ENCODE data around the gene NCKAP5L. TPM values are rescaled to one million over a fixed set of nuclear protein-coding genes. Genes with fewer than 3 reads are reported as not detected.
A peak's percentile ranks its signal among the peaks of the same experiment; 100 is the strongest.

NCKAP5L gene
- total and polyA plus RNA-seq, 4 donors, result 13.4 to 35.5 (median 24.8) TPM

DNA sequence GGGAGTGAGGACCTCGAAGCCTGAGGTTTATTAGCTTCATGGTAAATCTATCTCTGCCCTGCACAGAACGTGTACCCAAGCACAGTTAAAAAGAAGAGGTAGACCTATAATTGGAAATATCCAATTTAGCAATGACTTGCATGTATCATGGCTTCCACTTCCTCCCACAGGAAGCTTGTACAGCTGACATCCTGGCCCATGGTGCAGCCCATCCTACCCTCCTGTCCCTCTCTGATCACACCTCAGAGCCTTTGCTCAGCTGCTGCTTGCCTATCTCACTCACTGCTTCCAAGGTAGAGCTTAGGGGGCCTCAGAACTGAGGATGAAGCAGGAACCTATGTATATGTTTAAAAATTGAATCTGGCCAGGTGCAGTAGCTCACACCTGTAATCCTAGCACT, 18.9 kb upstream of the NCKAP5L start:
- Histone ChIP-seq H3K27ac (ENCODE audit: low read depth, low read length) (no peak overlapping the region), H3K27me3 (ENCODE audit: control insufficient read depth, insufficient read depth, low read length) (peaks cover 10% of the 10 kb centered on the region), H3K36me3 (ENCODE audit: control insufficient read depth, insufficient read depth, low read length) (no peaks in the 10 kb centered on the region), H3K9me3 (ENCODE audit: control insufficient read depth, insufficient read depth, low read length) (no peaks in the 10 kb centered on the region), H3K4me1 (ENCODE audit: control insufficient read depth, insufficient read depth, low read length) (peaks cover 14% of the 10 kb centered on the region), H3K4me3 (ENCODE audit: low read depth, low read length) (no peak overlapping the region)
- no peak for DNase-seq (ENCODE audit: low read depth in 4 of 6, low spot score in 6 of 6)
- no CpG with 5 or more reads among the region's 2 CpGs for WGBS (ENCODE audit: insufficient coverage)

DNA sequence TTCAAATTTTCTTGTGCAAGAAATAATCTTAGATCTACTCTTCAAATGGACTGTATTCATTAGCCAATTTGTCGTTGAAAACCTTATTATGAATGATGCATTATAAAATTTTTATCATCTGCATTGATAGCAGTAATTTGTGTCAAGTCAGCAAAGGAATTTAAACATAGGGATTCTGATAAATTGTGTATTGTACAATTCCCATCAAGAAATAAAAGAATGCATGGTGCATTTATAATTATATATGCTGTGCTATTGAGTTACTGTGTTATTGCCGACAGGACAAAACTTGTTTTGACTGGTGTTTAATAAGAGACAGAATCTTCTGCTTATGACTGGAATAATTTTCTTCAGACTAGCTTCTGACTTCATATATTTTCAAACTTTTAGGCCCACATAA, 17.8 kb upstream of the NCKAP5L start:
- Histone ChIP-seq H3K27ac (ENCODE audit: low read depth, low read length) (no peak overlapping the region), H3K9me3 (ENCODE audit: control insufficient read depth, insufficient read depth, low read length) (no peaks in the 10 kb centered on the region), H3K4me3 (ENCODE audit: low read depth, low read length) (no peak overlapping the region), H3K27me3 (ENCODE audit: control insufficient read depth, insufficient read depth, low read length) (peaks cover 10% of the 10 kb centered on the region), H3K4me1 (ENCODE audit: control insufficient read depth, insufficient read depth, low read length) (peaks cover 21% of the 10 kb centered on the region), H3K36me3 (ENCODE audit: control insufficient read depth, insufficient read depth, low read length) (no peaks in the 10 kb centered on the region)
- no peak for DNase-seq (ENCODE audit: low read depth in 4 of 6, low spot score in 6 of 6)
- WGBS (ENCODE audit: insufficient coverage), result no CpG with 5 or more reads among the region's 2 CpGs

DNA sequence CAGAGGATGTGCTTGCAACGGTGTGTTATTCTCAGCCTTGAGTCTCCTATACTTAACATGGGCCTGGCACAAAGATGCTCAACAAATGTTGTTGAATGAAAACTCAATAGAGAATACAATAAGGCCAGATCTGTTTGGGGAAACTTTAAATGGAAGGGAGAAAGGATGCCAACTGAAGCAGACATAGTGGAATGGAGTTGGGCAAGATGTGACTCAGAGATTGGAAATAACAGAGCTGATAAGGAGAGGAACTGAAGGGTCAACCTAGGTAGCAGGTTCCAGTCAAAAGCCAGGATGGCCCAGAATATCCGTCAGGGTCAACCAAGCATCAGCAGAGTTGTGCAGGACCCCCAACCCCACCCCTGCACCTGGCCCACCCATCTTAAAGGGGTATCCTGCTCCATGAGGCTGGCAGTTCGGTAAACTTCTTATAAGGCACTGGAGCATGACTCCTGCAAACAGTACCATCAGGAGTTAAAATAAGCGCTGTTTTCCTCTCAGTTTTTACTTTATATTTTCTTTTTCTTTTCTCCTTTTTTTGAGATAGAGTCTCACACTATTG, 15.7 kb upstream of the NCKAP5L start:
- Histone ChIP-seq H3K4me1 (ENCODE audit: control insufficient read depth, insufficient read depth, low read length) (peaks cover 21% of the 10 kb centered on the region), H3K4me3 (ENCODE audit: low read depth, low read length) (no peak overlapping the region), H3K9me3 (ENCODE audit: control insufficient read depth, insufficient read depth, low read length) (no peaks in the 10 kb centered on the region), H3K27ac (ENCODE audit: low read depth, low read length) (no peak overlapping the region), H3K36me3 (ENCODE audit: control insufficient read depth, insufficient read depth, low read length) (no peaks in the 10 kb centered on the region), H3K27me3 (ENCODE audit: control insufficient read depth, insufficient read depth, low read length) (peaks cover 6% of the 10 kb centered on the region)
- 100% methylated on average over 3 of the region's 4 CpGs for WGBS (ENCODE audit: insufficient coverage)
- DNase-seq (ENCODE audit: low read depth in 4 of 6, low spot score in 6 of 6), result no peak

DNA sequence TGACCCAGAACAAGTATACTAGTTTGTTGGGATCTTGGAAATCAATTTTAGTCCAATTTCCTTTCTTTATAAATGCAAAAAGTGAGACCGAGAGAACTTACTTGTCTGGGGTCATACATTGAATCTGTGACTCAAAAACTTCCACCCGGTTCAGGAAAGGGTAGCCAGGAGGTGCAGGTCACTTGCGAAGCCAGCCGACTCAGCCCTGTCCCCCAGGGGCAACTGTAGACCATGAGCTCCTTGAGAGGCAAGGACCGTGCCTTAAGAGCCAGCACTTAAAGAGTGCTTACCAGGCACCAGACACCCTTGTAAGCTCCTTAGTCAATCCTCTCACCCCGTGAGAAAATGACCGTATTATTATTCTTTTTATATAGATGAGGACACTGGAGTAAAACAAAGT, 15.2 kb upstream of the NCKAP5L start:
- Histone ChIP-seq H3K36me3 (ENCODE audit: control insufficient read depth, insufficient read depth, low read length) (no peaks in the 10 kb centered on the region), H3K9me3 (ENCODE audit: control insufficient read depth, insufficient read depth, low read length) (no peaks in the 10 kb centered on the region), H3K27me3 (ENCODE audit: control insufficient read depth, insufficient read depth, low read length) (peaks cover 3% of the 10 kb centered on the region), H3K4me3 (ENCODE audit: low read depth, low read length) (peak overlapping the region; percentile 80), H3K4me1 (ENCODE audit: control insufficient read depth, insufficient read depth, low read length) (peaks cover 21% of the 10 kb centered on the region), H3K27ac (ENCODE audit: low read depth, low read length) (peak overlapping the region; percentile 92)
- 97% methylated on average over 4 of the region's 7 CpGs for WGBS (ENCODE audit: insufficient coverage)
- DNase-seq (ENCODE audit: low read depth in 4 of 6, low spot score in 6 of 6), result no peak

DNA sequence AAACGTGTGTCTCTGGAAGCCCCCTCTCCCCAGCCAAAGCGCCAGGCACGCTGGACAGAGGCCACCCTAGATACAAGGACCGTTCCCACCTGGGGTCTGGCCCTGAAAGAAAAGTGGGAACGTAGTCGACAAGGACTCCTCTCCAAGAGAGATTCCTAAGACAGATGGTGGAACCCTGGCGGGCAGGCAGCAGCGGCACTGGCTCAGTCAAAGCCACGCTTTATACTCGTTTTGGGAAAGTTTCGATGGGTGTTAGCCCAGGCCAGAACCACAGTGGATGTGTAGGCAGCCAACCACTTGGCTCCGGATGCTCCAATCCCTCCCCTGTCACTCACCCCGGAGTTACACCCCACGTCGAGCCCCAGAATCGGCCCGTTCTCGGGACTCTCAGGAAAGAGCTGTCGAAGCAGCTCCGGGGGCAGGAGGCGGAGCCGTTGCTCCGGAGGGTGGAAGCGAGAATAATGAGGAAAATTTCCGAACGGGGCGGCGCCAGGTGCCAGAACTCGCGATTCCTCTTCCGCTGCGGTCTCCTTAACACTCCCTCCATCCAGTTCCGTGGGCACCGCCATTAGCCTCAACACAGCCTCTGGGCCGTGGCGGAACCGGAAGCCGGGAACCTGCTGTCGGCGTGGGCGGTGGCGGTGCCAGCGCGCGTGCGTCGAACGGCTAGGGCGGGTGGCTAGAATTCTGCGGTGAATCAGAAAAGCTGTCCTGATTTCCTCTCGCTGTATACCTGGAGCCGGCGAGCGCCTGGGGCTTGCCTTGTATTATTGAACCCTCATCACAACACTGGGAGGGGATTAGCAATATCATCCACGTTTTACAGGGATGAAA, 14.5 kb upstream of the NCKAP5L start, which contains the start of gene BCDIN3D:
TSS of gene BCDIN3D (minus strand) at position 588 of the 834 bp plus-strand sequence. CDS start at position 569, 19 bp downstream.
- peak; percentile 67 to 97 (median 78) for DNase-seq (ENCODE audit: low read depth in 4 of 6, low spot score in 6 of 6)
- H3K27ac ChIP-seq (ENCODE audit: low read depth, low read length), result peak within 1 kb of the TSS; percentile 92
- H3K36me3 ChIP-seq (ENCODE audit: control insufficient read depth, insufficient read depth, low read length), result no peaks in the 10 kb centered on the region
- H3K27me3 ChIP-seq (ENCODE audit: control insufficient read depth, insufficient read depth, low read length), result no peaks in the 10 kb centered on the region
- WGBS (ENCODE audit: insufficient coverage), result 0% methylated on average over 38 of the region's 55 CpGs
- H3K9me3 ChIP-seq (ENCODE audit: control insufficient read depth, insufficient read depth, low read length), result no peaks in the 10 kb centered on the region
- peaks cover 21% of the 10 kb centered on the region for H3K4me1 ChIP-seq (ENCODE audit: control insufficient read depth, insufficient read depth, low read length)
- H3K4me3 ChIP-seq (ENCODE audit: low read depth, low read length), result peak within 1 kb of the TSS; percentile 80

DNA sequence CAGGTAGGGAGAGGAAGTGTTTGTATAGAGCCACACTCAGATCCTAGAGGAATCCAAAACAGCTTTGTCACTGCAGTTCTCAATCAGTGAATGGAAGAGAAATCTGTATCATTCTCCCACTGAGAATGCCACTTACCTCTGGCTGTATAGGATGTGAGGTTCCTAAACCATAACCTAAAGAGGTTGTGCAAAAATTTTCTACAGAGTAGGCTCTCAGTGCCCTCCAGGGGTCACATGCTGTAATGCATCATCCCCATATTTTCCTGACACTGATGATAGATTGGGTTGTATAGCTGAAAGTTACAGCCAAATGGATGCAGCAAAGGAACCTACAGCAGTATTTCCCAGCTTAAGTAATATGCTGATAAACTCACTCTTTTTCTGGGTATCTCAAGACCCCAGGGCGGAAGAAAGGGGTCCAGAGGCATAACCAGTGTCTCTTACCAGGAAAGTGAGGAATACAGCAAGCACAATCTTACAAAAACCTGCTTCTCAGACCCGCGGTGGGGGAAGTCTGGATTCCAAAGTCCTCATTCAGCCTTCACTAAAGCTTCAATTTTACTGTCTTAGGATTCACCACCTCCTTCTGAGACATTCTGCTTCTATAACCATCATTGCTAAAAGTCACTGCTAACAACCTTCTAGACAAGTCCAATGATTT, 10.9 kb upstream of the NCKAP5L start:
- WGBS (ENCODE audit: insufficient coverage), result 78% methylated on average over 3 of the region's 3 CpGs
- Histone ChIP-seq H3K27ac (ENCODE audit: low read depth, low read length) (no peak overlapping the region), H3K27me3 (ENCODE audit: control insufficient read depth, insufficient read depth, low read length) (no peaks in the 10 kb centered on the region), H3K4me1 (ENCODE audit: control insufficient read depth, insufficient read depth, low read length) (peaks cover 21% of the 10 kb centered on the region), H3K36me3 (ENCODE audit: control insufficient read depth, insufficient read depth, low read length) (no peaks in the 10 kb centered on the region), H3K4me3 (ENCODE audit: low read depth, low read length) (no peak overlapping the region), H3K9me3 (ENCODE audit: control insufficient read depth, insufficient read depth, low read length) (no peaks in the 10 kb centered on the region)
- DNase-seq (ENCODE audit: low read depth in 4 of 6, low spot score in 6 of 6), result peak in 2 of 6 donors; percentile 46 to 50

DNA sequence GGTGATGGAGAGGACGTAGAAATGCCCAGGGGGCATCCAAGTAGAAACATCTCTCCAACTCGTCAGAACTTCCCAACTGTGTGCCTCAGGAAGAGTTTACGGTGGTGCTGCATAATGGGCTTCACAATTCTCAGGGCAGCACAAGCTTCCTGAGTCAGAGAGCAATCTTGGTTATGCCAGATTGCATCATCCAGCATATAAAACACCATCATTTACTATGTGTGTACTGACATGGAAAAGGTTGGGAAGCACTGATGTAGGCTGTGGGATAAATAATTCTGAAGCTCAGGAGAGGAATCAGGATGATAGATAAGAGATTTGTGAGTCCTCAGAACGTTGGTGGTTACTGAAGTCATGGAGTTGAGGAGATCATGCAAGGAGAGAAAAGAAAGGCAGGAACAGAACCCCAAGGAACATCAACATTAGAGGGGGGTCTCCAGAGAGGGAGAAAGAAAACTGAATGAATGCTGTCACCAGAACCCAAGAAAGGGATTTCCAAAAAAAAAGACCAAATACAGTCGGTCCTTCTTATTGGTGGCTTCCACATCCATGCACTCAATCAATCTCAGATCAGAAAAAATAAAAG, 4.7 kb upstream of the NCKAP5L start:
- WGBS (ENCODE audit: insufficient coverage), result 80% methylated on average over 1 of the region's 5 CpGs
- no peaks in the 10 kb centered on the region for H3K27me3 ChIP-seq (ENCODE audit: control insufficient read depth, insufficient read depth, low read length)
- H3K27ac ChIP-seq (ENCODE audit: low read depth, low read length), result no peak overlapping the region
- H3K36me3 ChIP-seq (ENCODE audit: control insufficient read depth, insufficient read depth, low read length), result no peaks in the 10 kb centered on the region
- H3K4me3 ChIP-seq (ENCODE audit: low read depth, low read length), result no peak overlapping the region
- H3K9me3 ChIP-seq (ENCODE audit: control insufficient read depth, insufficient read depth, low read length), result no peaks in the 10 kb centered on the region
- DNase-seq (ENCODE audit: low read depth in 4 of 6, low spot score in 6 of 6), result no peak
- peaks cover 6% of the 10 kb centered on the region for H3K4me1 ChIP-seq (ENCODE audit: control insufficient read depth, insufficient read depth, low read length)

DNA sequence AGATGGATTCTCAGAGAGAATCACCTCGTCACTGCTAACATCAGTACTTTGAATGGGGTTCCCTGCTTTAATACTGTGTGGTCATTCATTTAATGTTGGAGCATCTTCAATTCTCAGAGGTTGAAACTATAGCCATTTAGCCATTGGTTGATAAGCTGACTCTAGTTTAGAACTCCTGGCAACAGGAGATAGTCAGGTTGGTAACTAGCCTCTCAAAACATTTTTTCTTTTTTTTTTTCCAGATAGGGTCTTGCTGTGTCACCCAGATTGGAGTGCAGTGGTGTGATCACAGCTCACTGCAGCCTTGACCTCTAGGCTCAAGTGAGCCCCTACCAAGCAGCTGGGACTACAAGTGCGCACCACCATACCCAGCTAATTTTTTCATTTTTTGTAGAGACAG, 3.5 kb upstream of the NCKAP5L start:
- Histone ChIP-seq H3K36me3 (ENCODE audit: control insufficient read depth, insufficient read depth, low read length) (no peaks in the 10 kb centered on the region), H3K27me3 (ENCODE audit: control insufficient read depth, insufficient read depth, low read length) (no peaks in the 10 kb centered on the region), H3K27ac (ENCODE audit: low read depth, low read length) (no peak overlapping the region), H3K4me3 (ENCODE audit: low read depth, low read length) (no peak overlapping the region), H3K9me3 (ENCODE audit: control insufficient read depth, insufficient read depth, low read length) (no peaks in the 10 kb centered on the region), H3K4me1 (ENCODE audit: control insufficient read depth, insufficient read depth, low read length) (peaks cover 15% of the 10 kb centered on the region)
- WGBS (ENCODE audit: insufficient coverage), result 86% methylated on average over 1 of the region's 2 CpGs
- no peak for DNase-seq (ENCODE audit: low read depth in 4 of 6, low spot score in 6 of 6)

DNA sequence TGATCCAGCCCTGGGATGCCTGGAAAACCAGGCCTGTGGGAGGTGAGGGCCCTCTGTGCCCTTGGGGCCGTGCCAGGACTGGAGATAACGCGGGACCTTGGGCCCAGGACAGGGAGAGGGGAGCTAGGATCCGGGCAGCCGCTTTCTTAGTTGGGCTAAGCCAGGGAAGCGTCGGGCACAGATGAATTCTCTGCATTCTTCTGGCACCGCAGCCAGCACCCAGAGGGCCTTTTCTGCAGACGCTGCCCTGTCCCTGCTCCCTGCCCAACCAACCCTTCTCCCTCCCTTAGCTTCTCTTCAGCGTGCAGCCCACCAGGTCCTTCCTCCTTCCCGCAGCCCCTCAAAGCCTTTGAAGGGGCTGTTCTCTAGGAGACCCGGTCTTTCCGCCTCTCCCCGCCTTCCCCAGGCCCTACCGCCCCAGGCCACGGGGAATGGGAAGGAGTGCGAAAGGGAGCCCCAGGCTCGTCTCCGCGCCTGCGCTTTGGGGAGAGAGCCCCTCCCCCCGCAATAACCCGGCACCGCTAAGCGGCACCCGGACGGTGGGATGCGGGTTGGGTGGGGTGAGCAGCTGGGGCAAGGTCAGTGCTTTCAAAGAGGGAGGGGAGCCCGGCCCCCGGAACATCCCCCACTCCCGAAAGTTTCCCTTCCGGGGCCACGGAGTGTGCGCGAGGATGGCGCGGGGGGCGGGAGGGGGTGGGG, 663 bp downstream of the NCKAP5L start:
- H3K27ac ChIP-seq (ENCODE audit: low read depth, low read length), result peak overlapping the region; percentile 89
- peaks cover 28% of the 10 kb centered on the region for H3K36me3 ChIP-seq (ENCODE audit: control insufficient read depth, insufficient read depth, low read length)
- H3K9me3 ChIP-seq (ENCODE audit: control insufficient read depth, insufficient read depth, low read length), result no peaks in the 10 kb centered on the region
- 0% methylated on average over 14 of the region's 38 CpGs for WGBS (ENCODE audit: insufficient coverage)
- DNase-seq (ENCODE audit: low read depth in 4 of 6, low spot score in 6 of 6), result peak in 4 of 6 donors; percentile 46 to 93 (median 76)
- H3K4me1 ChIP-seq (ENCODE audit: control insufficient read depth, insufficient read depth, low read length), result peaks cover 42% of the 10 kb centered on the region
- H3K4me3 ChIP-seq (ENCODE audit: low read depth, low read length), result peak overlapping the region; percentile 85
- no peaks in the 10 kb centered on the region for H3K27me3 ChIP-seq (ENCODE audit: control insufficient read depth, insufficient read depth, low read length)
